ENCODE measurements around the gene GLG1.
"Not testable (repeated sequence)": the region's sequence is repeated elsewhere in the genome, so short reads cannot be mapped to it uniquely, and the experiment has no call there.

The GLG1 gene

GRCh38 chr16:74450236-74450635 lies 156.7 kb downstream of the GLG1 start:
- H3K27ac Mint-ChIP-seq = no peak overlapping the region

GRCh38 chr16:74449470-74449869 lies 157.4 kb downstream of the GLG1 start:
- Mint-ChIP-seq H3K27me3 (ENCODE audit: low read depth, poor library complexity) (no peaks in the 10 kb centered on the region), H3K36me3 (ENCODE audit: low read depth) (peaks cover 59% of the 10 kb centered on the region), H3K4me3 (no peak overlapping the region), H3K9me3 (no peaks in the 10 kb centered on the region), H3K27ac (peak overlapping the region; percentile 27), H3K4me1 (peaks cover 9% of the 10 kb centered on the region)
- no peak for TF ChIP-seq CTCF (IDR thresholded peaks at IDR 0.05)
- DNase-seq = no peak

More at GRCh38 chr16:74450236-74450635, 156.7 kb downstream of the GLG1 start:
- TF ChIP-seq CTCF (IDR thresholded peaks at IDR 0.05) = no peak
- H3K27me3 Mint-ChIP-seq (ENCODE audit: low read depth, poor library complexity) = peaks cover 3% of the 10 kb centered on the region
- peaks cover 9% of the 10 kb centered on the region for H3K4me1 Mint-ChIP-seq
- peaks cover 65% of the 10 kb centered on the region for H3K36me3 Mint-ChIP-seq (ENCODE audit: low read depth)
- H3K9me3 Mint-ChIP-seq = no peaks in the 10 kb centered on the region
- no peak for DNase-seq
- no peak overlapping the region for H3K4me3 Mint-ChIP-seq

GRCh38 chr16:74448990-74449389 lies 157.9 kb downstream of the GLG1 start:
- no peak overlapping the region for H3K4me3 Mint-ChIP-seq
- no peak for DNase-seq
- H3K27me3 Mint-ChIP-seq (ENCODE audit: low read depth, poor library complexity) = no peaks in the 10 kb centered on the region
- H3K27ac Mint-ChIP-seq = peak overlapping the region; percentile 27
- H3K36me3 Mint-ChIP-seq (ENCODE audit: low read depth) = peaks cover 59% of the 10 kb centered on the region
- TF ChIP-seq CTCF (IDR thresholded peaks at IDR 0.05) = no peak
- H3K9me3 Mint-ChIP-seq = no peaks in the 10 kb centered on the region
- peaks cover 9% of the 10 kb centered on the region for H3K4me1 Mint-ChIP-seq

GRCh38 chr16:74447578-74447977 lies 159.3 kb downstream of the GLG1 start:
- Mint-ChIP-seq H3K4me1 (peaks cover 7% of the 10 kb centered on the region), H3K27ac (no peak overlapping the region), H3K9me3 (no peaks in the 10 kb centered on the region), H3K36me3 (ENCODE audit: low read depth) (peaks cover 52% of the 10 kb centered on the region), H3K27me3 (ENCODE audit: low read depth, poor library complexity) (no peaks in the 10 kb centered on the region), H3K4me3 (no peak overlapping the region)
- TF ChIP-seq CTCF (IDR thresholded peaks at IDR 0.05) = no peak
- DNase-seq = no peak

- no peaks in the 10 kb centered on the region for H3K9me3 Mint-ChIP-seq
- H3K4me3 Mint-ChIP-seq = no peak overlapping the region
- no peaks in the 10 kb centered on the region for H3K4me1 Mint-ChIP-seq
- H3K27me3 Mint-ChIP-seq (ENCODE audit: low read depth, poor library complexity) = no peaks in the 10 kb centered on the region
- no peak for DNase-seq
- TF ChIP-seq CTCF (IDR thresholded peaks at IDR 0.05) = no peak
- H3K27ac Mint-ChIP-seq = no peak overlapping the region
- H3K36me3 Mint-ChIP-seq (ENCODE audit: low read depth) = peaks cover 51% of the 10 kb centered on the region
Measured at GRCh38 chr16:74446866-74447265, 160.0 kb downstream of the GLG1 start.

GRCh38 chr16:74443624-74444346 lies 163.1 kb downstream of the GLG1 start:
- H3K4me1 Mint-ChIP-seq; H3K27me3 Mint-ChIP-seq (ENCODE audit: low read depth, poor library complexity); H3K9me3 Mint-ChIP-seq; H3K27ac Mint-ChIP-seq; H3K4me3 Mint-ChIP-seq; DNase-seq: not testable (repeated sequence)
- H3K36me3 Mint-ChIP-seq (ENCODE audit: low read depth) = peaks cover 54% of the 10 kb centered on the region
